Fibroblast of pulmonary artery (primary cell): ENCODE results near the gene SYNJ2.
A peak's percentile ranks its signal among the peaks of the same experiment; 100 is the strongest.

Experiments
- DNase-seq: peaks from one replicate; pipeline ENCODE4 v3.0.0-alpha.2; 2010; ENCODE audit warnings: low read depth
- H3K4me3 ChIP-seq: replicated peaks from 2 replicates; pipeline ENCODE4 v1.5.1; 2011; ENCODE audit warnings: low read depth, mild to moderate bottlenecking, control low read depth, low read length, moderate library complexity
- TF ChIP-seq, protein P1 (sequence below): IDR thresholded peaks from 2 replicates; pipeline ENCODE4 v1.5.1; 2011; ENCODE audit warnings: mild to moderate bottlenecking, control low read depth, low read length, inconsistent platforms; ENCODE audit errors: missing control alignments

SYNJ2 gene

DNA sequence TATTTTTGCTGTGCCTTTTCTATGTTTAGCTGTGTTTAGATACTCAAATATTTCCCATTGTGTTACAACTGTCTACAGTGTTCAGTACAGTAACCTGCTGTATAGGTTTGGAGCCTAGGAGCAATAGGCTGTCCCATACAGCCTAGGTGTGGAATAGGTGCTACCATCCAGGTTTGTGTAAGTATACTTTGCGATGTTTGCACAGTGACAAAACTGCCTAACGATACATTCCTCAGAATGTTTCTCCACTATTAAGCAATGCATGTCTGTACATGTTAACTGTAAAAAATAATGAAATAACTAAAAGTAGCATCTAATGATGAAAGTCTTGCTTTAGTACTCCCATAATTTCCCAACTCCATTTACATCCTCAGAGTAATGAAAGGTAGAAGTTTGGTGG, 140.4 kb downstream of the SYNJ2 start:
- TF ChIP-seq, protein P1, sequence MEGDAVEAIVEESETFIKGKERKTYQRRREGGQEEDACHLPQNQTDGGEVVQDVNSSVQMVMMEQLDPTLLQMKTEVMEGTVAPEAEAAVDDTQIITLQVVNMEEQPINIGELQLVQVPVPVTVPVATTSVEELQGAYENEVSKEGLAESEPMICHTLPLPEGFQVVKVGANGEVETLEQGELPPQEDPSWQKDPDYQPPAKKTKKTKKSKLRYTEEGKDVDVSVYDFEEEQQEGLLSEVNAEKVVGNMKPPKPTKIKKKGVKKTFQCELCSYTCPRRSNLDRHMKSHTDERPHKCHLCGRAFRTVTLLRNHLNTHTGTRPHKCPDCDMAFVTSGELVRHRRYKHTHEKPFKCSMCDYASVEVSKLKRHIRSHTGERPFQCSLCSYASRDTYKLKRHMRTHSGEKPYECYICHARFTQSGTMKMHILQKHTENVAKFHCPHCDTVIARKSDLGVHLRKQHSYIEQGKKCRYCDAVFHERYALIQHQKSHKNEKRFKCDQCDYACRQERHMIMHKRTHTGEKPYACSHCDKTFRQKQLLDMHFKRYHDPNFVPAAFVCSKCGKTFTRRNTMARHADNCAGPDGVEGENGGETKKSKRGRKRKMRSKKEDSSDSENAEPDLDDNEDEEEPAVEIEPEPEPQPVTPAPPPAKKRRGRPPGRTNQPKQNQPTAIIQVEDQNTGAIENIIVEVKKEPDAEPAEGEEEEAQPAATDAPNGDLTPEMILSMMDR = no peak
- no peak overlapping the region for H3K4me3 ChIP-seq
- DNase-seq = no peak

DNA sequence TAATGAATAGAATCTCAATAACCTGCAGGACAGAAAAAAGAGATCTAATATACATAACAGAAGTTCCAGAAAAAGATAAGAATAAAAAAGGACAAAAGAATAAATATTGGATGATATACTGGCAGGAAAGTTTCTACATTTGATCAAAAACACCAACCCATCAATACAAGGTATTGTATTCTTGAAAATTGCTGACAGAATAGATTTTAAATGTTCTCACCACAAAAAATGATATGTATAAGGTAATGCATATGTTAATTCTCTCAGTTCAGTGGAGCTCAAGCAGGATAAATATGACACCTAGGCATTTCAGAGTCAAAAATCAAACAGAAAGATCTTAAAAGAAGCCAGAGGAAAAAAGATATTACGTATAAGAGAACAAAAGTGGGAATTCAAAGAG, 142.6 kb downstream of the SYNJ2 start:
- no peak overlapping the region for H3K4me3 ChIP-seq
- TF ChIP-seq, protein P1 = no peak
- DNase-seq = no peak

DNA sequence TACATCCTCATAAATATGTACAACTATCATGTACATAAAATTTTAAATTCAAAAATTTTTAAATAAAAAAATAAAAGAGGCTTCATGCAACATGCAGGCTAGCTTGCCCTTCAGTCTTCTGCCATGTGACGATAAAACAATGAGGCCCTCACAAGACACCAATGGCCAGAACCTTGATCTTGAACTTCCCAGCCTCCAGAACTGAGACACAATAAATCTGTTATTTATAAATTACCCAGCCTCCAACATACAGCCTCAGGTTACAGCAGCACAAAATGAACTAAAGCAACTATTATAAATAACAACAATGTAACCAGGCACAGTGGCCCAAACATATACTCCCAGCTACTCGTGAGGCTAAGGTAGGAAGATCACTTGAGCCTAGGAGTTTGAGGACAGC, 143.6 kb downstream of the SYNJ2 start:
- TF ChIP-seq, protein P1 = no peak
- no peak for DNase-seq
- H3K4me3 ChIP-seq = no peak overlapping the region

DNA sequence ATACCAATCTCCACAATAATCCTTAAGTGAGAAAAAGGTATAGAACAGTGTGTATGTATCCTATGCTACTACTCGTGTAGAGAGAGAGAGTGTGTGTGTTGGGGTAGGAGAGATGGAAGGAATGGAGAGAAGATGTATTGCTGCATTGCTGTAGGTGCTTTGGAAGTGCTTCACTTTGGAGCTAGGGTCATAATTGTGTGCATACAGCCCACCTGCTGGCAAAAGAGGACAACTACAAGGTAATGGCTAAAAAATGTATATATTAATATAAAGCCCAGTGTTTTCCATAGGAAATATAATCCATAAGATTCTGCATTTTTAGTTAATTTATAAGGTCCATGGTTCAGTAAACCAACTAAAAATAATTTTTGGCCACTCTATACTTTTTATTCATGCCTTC, 150.3 kb downstream of the SYNJ2 start:
- TF ChIP-seq, protein P1 = peak; percentile 63
- no peak overlapping the region for H3K4me3 ChIP-seq
- peak; percentile 54 for DNase-seq

DNA sequence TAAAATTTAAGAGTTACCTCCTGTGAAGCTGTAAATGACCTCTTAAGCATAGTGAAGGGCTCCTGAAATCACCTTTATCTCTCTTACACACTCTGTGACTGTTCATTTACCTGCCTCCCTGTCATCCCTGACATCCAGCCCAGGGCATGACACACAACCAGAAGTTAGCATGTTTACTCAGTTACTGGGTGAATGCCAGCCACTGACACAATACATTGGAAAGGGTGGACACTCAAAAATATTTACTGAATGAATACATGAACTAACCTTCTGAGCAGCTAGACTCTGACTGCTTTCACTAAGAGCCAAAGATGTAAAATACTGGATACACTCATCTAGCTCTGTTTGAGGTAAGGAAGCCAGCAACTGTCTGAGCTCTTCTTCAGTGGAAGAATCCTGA, 161.1 kb downstream of the SYNJ2 start:
- no peak overlapping the region for H3K4me3 ChIP-seq
- TF ChIP-seq, protein P1 = no peak
- peak; percentile 80 for DNase-seq

DNA sequence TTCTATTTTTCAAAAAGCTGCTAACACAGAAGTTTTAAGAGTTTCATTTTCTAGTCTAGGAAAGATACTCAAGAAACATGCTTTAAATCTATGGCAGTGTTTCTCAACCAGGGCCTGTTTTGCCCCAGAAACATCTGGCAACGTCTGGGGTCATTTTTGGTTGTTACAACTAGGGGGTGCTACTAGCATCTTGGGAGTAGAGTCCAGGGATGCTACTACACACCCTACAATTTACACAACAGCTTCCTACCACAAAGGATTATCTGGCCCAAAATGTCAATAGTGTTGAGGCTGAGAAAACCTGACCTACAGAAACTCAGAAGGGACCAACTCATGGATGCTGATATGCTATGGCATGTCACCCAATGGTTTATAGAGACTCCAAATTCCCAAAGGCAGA, 162.0 kb downstream of the SYNJ2 start:
- no peak overlapping the region for H3K4me3 ChIP-seq
- TF ChIP-seq, protein P1 = peak; percentile 33
- peak; percentile 39 for DNase-seq
